ENCODE results near the gene PALM.

PALM gene

GRCh38 chr19:755063-755462 is 46.3 kb downstream of the PALM start:
- DNase-seq, result no peak

- no peak for DNase-seq
These were observed 47.5 kb downstream of the PALM start for GRCh38 chr19:756236-756635.

GRCh38 chr19:756821-757688 is 48.3 kb downstream of the PALM start:
- DNase-seq, result no peak

DNA sequence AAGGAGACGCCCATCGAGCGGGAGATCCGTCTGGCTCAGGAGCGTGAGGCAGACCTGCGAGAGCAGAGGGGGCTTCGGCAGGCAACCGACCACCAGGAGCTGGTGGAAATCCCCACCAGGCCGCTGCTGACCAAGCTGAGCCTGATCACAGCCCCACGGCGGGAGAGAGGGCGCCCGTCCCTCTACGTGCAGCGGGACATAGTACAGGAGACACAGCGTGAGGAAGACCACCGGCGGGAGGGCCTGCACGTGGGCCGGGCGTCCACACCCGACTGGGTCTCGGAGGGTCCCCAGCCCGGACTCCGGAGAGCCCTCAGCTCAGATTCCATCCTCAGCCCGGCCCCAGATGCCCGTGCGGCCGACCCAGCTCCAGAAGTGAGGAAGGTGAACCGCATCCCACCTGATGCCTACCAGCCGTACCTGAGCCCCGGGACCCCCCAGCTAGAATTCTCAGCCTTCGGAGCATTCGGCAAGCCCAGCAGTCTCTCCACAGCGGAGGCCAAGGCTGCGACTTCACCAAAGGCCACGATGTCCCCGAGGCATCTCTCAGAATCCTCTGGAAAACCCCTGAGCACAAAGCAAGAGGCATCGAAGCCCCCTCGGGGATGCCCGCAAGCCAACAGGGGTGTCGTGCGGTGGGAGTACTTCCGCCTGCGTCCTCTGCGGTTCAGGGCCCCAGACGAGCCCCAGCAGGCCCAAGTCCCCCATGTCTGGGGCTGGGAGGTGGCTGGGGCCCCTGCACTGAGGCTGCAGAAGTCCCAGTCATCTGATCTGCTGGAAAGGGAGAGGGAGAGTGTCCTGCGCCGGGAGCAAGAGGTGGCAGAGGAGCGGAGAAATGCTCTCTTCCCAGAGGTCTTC is 49.3 kb downstream of the PALM start:
- no peak for DNase-seq

- no peak for DNase-seq
These were observed 54.4 kb downstream of the PALM start for GRCh38 chr19:763181-763580.

- DNase-seq, result no peak
These were observed 55.1 kb downstream of the PALM start for GRCh38 chr19:763869-764268.

GRCh38 chr19:764301-764700 is 55.6 kb downstream of the PALM start:
- DNase-seq, result no peak

DNA sequence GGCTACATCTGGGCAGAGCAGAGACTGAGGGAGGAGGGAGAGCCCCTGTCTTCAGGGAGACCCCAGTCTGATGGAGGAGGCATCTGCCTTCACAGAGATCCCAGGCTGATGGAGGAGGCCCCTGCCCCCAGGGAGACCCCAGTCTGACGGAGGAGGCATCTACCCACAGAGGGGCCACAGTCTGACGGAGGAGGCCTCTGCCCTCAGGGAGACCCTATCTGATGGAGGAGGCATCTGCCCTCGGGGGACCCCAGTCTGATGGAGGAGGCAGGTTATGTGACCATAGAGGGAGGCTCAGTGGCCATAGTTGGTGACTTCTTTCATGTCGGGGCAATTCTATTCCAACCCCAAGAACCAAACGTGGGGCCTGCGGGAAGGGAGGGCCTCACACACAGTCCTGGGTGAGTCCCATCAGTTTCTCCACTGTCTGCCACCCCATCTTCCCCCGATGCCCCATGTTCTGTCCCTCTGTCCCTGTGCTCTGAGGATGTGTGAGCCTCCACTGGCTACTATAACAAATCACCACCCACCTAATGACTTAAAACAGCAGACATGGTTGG is 56.5 kb downstream of the PALM start:
- DNase-seq, result no peak

DNA sequence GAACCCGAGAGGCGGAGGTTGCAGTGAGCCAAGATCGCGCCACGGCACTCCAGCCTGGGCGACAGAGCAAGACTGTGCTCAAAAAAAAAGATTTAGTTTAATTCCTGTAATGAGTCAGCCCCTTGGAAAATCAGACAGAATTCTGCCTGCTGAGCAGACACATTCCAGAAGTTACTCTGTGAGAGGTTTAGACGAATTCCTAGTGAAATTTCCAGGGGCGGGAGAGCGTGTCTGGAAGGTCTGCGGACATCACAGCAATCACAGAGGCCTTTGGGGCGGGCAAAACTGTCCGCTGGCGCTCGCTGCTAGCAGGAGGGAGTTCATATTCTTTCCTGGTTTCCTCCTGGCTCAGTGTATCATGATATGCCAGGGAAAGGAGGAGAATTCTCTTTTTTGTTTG is 59.7 kb downstream of the PALM start:
- no peak for DNase-seq

DNA sequence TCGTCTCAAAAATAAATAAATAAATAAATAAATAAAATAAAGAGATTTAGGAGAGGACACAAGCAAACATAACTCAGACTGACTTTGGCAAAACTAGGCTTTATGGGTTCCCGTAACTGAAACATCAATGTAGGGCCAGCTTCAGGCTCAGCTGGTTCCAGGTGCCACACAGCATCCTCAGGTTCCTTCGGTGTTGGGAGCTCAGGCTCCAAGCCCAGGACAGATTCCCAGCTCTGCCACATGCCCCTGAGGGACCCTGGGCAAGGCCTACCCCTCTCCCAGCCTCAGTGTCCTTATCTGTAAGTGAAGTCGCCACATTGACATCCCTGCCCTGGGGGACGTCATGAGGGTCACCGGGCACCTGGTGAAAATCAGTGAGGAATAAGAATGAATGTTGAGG is 60.9 kb downstream of the PALM start:
- no peak for DNase-seq

DNA sequence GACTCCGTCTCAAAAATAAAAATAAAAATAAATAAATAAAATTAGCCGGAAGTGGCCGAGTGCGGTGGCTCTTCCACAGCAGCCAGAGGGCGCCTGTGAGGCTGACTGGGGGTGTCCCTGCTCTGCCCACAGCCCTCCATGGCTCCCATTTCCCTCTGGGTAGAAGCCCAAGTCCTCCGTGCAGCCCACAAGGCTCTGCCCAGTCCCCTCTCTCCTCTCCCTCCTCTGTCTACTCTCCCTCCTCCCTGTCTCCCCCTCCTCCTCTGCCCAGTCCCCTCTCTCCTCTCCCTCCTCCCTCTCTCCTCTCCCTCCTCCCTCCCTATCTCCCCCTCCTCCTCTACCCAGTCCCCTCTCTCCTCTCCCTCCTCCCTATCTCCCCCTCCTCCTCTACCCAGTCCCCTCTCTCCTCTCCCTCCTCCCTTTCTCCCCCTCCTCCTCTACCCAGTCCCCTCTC is 62.6 kb downstream of the PALM start:
- no peak for DNase-seq

DNA sequence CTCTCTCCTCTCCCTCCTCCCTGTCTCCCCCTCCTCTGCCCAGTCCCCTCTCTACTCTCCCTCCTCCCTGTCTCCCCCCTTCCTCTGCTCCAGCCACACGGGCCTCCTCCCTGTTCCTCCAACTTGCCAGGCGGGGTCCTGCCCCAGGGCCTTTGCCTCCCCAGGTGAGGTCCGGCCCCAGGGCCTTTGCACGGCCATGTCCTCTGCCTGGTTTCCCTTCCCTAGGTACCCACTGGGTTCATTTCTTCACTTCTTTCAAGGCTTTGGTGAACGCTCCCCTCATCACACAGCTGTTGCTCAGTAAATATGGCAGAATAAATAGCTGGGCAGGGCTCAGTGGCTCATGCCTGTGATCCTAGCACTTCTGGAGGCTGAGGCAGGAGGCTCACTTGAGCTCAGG is 63.3 kb downstream of the PALM start:
- no peak for DNase-seq

DNA sequence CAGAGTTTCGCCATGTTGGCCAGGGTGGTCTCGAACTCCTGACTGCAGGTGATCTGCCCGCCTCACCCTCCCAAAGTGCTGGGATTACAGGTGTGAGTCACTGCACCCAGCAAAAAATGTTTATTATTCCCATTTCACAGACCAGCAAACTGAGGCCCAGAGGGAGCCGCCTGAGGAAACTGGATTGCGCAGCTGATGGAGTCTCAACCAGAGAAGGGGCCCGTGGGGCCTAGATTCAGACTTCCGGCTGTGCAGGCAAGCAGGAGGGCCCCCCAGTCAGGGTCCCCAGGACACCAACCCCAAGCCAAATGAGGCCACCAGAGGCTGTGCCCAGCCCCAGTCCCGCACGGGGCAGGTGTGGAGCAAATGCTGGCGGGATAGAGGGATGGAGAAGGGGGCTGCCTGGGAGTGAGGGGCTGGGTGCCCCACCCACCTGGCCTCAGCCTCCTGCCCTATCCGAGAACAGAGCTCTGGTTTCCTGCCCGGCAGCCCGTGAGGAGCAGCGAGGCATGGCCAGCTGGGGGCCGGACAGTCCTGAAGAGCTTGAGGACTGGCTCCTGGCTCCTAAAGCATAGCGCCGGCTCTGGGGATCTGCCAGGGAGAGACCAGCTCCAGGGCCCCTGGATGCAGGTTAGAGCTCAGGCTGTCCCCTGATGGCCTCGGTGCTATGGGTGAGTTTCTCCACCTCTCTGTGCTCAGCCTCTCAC is 64.1 kb downstream of the PALM start:
- no peak for DNase-seq

- no peak for DNase-seq
These were observed 67.8 kb downstream of the PALM start for GRCh38 chr19:776549-776948.

DNA sequence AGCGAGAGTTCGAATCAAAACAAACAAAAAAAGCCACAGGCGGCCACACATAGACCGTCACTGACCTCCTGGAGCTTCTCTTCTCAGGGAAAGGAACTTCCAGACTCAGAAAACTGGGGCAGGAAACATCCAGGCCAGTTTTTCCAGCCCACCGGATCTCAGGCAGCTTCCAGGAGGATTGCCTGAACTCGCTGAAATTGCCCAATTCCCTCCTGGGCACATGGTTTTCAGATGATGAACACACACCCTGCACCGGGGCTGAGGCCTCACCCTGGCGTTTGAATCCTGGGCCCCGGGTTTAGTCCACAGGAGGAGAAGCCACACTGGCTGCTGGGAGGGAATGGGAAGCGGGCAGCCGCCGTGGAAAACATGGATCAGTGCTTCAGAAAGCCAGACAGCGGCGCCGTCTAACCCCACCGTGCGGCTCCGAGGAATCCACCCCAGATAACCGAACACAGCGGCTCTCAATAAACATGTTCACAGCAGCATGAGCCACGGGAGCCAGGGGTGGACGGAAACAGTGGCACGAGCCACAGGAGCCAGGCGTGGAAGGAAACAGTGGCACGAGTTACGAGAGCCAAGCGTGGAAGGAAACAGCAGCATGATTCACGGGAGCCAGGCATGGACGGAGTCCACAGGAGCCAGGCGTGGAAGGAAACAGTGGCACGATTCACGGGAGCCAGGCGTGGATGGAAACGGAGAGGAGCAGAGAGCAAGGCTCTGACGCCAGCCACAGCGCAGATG is 70.3 kb downstream of the PALM start:
- DNase-seq, result no peak

- DNase-seq, result no peak
These were observed 72.2 kb downstream of the PALM start for GRCh38 chr19:780935-781334.

GRCh38 chr19:781800-782184 is 73.1 kb downstream of the PALM start:
- no peak for DNase-seq

- no peak for DNase-seq
These were observed 73.6 kb downstream of the PALM start for GRCh38 chr19:782185-782877.

GRCh38 chr19:782878-783668 is 74.3 kb downstream of the PALM start:
- no peak for DNase-seq

DNA sequence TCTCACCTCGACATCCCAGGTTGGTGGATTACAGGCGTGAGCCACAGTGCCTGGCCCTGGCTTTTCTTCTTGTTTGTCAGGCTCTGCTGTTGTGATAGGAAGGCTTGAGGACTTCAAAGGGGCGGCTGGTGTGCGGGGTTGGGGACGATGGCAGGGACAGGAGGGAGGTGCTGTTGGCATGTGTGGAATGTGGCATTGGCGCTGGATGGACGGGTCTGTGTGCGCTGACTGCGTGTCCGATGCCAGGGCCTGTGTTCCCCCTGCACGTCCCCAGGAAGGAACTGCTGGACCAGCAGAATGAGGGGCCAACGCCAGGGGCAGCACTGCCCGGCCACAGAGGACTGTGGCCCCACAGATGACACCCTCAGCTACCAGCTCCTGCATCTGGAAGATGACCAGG is 75.8 kb downstream of the PALM start:
- DNase-seq, result no peak

- DNase-seq, result no peak
These were observed 78.8 kb downstream of the PALM start for GRCh38 chr19:787536-787935.
